Right lobe of liver (tissue), 6 donors: ENCODE data around the gene WNK2. TPM values are rescaled to one million over a fixed set of nuclear protein-coding genes. Genes with fewer than 3 reads are reported as not detected.
"Not testable (repeated sequence)": the region's sequence is repeated elsewhere in the genome, so short reads cannot be mapped to it uniquely, and the experiment has no call there.

Source experiments
- ATAC-seq, 4 donors: fragments of 200-7000 bp; cut with Tn5 transposase; one replicate each; pipeline ENCODE4 v1.9.1; 2020; ENCODE audit warnings: mild to moderate bottlenecking in 4 of 4, moderate library complexity in 4 of 4
- DNase-seq, 3 donors: peaks; one replicate each; pipeline ENCODE4 v3.0.0-alpha.2; 2020
- H3K27ac ChIP-seq, 3 donors: fragments of 200-600 bp; one replicate each; pipeline ENCODE4 v1.8.0; 2022
- H3K27me3 ChIP-seq, 2 donors: fragments of 200-600 bp; one replicate each; pipeline ENCODE4 v1.8.0; 2022
- H3K36me3 ChIP-seq, 4 donors: fragments of 200-600 bp; sonication (generic) in 1 of 4; one replicate each; pipeline versions ENCODE4 v1.5.1 to v1.8.0; 2017 to 2022; ENCODE audit warnings: control low read depth in 1 of 4
- H3K4me1 ChIP-seq, 4 donors: fragments of 200-600 bp; sonication (generic) in 1 of 4; one replicate each; pipeline versions ENCODE4 v1.5.1 to v1.8.0; 2017 to 2022; ENCODE audit warnings: control low read depth in 1 of 4
- H3K4me3 ChIP-seq, 3 donors: fragments of 200-600 bp; one replicate each; pipeline ENCODE4 v1.8.0; 2022
- H3K9me3 ChIP-seq, 4 donors: fragments of 200-600 bp; sonication (generic) in 1 of 4; one replicate each; pipeline versions ENCODE4 v1.5.1 to v1.8.0; 2017 to 2022; ENCODE audit warnings: control low read depth in 1 of 4
- POLR2A ChIP-seq: fragments of 450-650 bp; IDR thresholded peaks from one replicate; pipeline ENCODE4 v1.6.1; 2017; ENCODE audit warnings: antibody characterized with exemption, mild to moderate bottlenecking
- WGBS: methylation state at CpG from one replicate; pipeline ENCODE4 v1.1.6; 2018; ENCODE audit warnings: low coverage, low lambda C conversion rate; ENCODE audit not compliant: insufficient coverage; ENCODE audit errors: missing lambda C conversion rate; 5-methylcytosine and 5-hydroxymethylcytosine counted together
- intact Hi-C, 2 donors: fragments of 100-400 bp; cut with DNase I; formaldehyde crosslinking; loops; one replicate each; pipeline versions ENCODE4 v1.11.2 to v1.14.1; 2022
- total RNA-seq, 6 experiments: library from RNA; depleted of rRNA in 2 of 6; stranded (reverse); fragments of >200 nt in 2 of 6; fragmentation: NEBNext Ultra II Directional in 3 of 6; extraction: Animal tissue kit (Norgen Biotek cat#: 25700) in 3 of 6; gene quantifications; one replicate each; pipeline versions ENCODE4 v1.1.0 to v1.2.4, GENCODE V29; 2016 to 2023
- TF ChIP-seq, protein P1 (sequence below), 4 donors: fragments of 200-600 bp in 3 of 4; fragments of 450-650 bp in 1 of 4; IDR thresholded peaks; one replicate each; pipeline versions ENCODE4 v1.5.1 to v1.8.0; 2016 to 2022; ENCODE audit warnings: antibody characterized with exemption in 4 of 4, mild to moderate bottlenecking in 2 of 4
- donor health status: DM: no; HTN: yes; CAD: no.
- donor health status: DM: no; HTN: no; CAD: no.
- donor health status: DM: no; HTN: no; CAD: no.
- donor health status: DM: no; HTN: yes; CAD: no.
- donor health status: DM: no; HTN: yes; CAD: no.

The WNK2 gene
- total RNA-seq, 6 experiments from 2014 or later, result 0.43 to 3.6 (median 1.3) TPM

DNA sequence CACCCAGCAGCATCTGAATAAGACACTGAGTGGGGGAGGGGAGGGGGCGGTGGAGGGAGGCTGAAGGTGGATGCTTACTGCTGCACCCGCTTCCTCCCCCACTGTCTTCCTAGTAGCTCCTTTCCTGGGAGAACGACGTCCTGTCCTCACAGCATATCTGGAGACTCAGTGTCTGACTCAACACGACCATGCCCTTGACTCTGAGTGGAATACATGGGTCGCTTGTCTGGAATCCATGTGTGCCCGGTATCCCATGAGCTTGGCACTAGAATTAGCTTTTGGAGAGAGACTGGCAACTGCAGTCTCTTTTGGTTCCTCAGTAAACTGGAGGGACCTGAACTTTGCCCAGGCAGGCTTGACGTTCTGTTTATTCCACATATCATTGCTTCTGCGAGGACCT lies 142.1 kb downstream of the WNK2 start:
- TF ChIP-seq POLR2A, result no peak
- TF ChIP-seq, protein P1, sequence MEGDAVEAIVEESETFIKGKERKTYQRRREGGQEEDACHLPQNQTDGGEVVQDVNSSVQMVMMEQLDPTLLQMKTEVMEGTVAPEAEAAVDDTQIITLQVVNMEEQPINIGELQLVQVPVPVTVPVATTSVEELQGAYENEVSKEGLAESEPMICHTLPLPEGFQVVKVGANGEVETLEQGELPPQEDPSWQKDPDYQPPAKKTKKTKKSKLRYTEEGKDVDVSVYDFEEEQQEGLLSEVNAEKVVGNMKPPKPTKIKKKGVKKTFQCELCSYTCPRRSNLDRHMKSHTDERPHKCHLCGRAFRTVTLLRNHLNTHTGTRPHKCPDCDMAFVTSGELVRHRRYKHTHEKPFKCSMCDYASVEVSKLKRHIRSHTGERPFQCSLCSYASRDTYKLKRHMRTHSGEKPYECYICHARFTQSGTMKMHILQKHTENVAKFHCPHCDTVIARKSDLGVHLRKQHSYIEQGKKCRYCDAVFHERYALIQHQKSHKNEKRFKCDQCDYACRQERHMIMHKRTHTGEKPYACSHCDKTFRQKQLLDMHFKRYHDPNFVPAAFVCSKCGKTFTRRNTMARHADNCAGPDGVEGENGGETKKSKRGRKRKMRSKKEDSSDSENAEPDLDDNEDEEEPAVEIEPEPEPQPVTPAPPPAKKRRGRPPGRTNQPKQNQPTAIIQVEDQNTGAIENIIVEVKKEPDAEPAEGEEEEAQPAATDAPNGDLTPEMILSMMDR (IDR thresholded peaks at IDR 0.05), result no peak
- H3K4me3 ChIP-seq, result no peak overlapping the region
- no peaks in the 10 kb centered on the region for H3K36me3 ChIP-seq
- DNase-seq (no peak), ATAC-seq (no peak)
- 37% methylated on average over 2 of the region's 9 CpGs for WGBS
- H3K4me1 ChIP-seq, result no peaks in the 10 kb centered on the region
- no peak overlapping the region for H3K27ac ChIP-seq
- intact Hi-C loops, result no loop called here
- H3K9me3 ChIP-seq, result no peaks in the 10 kb centered on the region
- no peaks in the 10 kb centered on the region for H3K27me3 ChIP-seq

DNA sequence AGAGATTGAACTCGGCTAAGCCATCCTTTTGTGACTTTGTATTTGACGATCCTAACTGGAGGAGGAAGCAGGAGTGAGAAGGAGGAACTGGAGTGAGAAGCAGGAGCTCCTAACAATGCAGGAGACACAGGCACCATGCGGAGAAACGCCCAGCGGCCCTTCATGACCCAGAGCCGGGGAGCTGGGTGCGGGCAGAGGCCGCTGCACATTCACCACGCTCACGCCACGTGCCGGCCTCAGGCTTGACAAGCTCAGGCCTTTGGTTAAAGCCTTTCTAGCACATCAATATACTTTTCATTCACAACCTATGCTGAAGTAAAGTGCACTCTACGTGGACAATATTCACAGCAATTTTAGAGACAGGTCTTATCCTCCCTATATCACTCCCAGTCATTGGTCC lies 142.7 kb downstream of the WNK2 start:
- Histone ChIP-seq H3K36me3 (no peaks in the 10 kb centered on the region), H3K27me3 (no peaks in the 10 kb centered on the region), H3K4me3 (no peak overlapping the region), H3K4me1 (no peaks in the 10 kb centered on the region), H3K27ac (no peak overlapping the region), H3K9me3 (no peaks in the 10 kb centered on the region)
- TF ChIP-seq POLR2A, result no peak
- TF ChIP-seq, protein P1 (IDR thresholded peaks at IDR 0.05), result no peak
- DNase-seq, result no peak
- intact Hi-C loops, result no loop called here
- 48% methylated on average over 3 of the region's 13 CpGs for WGBS
- no peak for ATAC-seq

DNA sequence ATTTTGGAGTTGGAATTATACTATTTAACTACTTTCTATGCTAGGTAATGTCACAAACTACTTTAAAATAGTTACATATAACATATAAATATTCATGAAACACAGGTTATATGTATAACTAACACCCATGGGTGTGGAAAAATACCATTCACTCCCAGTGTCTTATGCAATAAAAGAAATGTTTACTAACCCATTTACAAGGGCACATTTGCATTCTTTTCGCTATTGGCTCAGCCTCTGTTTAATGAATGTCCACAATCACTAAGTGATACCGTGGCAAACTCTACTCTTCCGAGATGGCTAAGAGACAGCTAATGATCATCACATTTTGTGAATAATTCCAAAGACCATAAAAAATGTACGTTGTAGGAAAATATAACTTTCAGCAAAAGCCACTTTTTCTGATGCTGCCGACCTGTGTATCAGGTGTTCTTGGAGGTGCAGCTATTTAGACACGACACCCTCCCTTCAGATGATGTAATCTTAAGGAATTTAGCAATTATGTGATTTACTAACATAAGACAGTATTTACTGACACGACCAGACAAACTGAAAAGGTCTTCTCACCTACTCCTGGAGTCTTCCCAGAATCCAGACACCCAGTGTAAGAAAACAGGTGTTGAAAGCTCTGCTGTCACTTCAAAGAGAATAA lies 145.8 kb downstream of the WNK2 start:
- Histone ChIP-seq H3K27ac (no peak overlapping the region), H3K4me3 (no peak overlapping the region), H3K27me3 (no peaks in the 10 kb centered on the region), H3K4me1 (no peaks in the 10 kb centered on the region), H3K36me3 (no peaks in the 10 kb centered on the region), H3K9me3 (no peaks in the 10 kb centered on the region)
- intact Hi-C loops, result no loop called here
- DNase-seq (no peak), ATAC-seq (no peak)
- TF ChIP-seq POLR2A, result no peak
- TF ChIP-seq, protein P1 (IDR thresholded peaks at IDR 0.05), result no peak
- 51% methylated on average over 7 of the region's 7 CpGs for WGBS

DNA sequence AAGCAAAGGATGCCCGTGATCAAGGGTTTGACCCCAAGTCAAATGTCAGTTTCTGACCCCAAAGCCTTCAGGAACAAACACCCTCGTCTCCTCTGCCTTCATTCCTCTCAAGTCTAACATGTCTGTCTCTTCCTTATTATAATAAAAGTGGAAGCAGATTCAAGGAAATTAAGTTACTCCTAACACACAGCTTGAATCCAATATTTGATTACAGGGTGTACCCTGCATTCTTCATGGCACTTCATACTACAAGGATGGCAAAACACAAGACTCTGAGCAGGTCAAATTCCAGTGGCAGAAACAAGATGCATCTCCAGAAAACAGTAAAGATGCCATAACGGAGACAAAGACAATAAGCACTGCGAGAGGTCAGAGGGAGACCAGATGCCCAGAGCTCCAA lies 148.4 kb downstream of the WNK2 start:
- Histone ChIP-seq H3K27me3 (no peaks in the 10 kb centered on the region), H3K27ac (no peak overlapping the region), H3K4me3 (no peak overlapping the region), H3K4me1 (no peaks in the 10 kb centered on the region), H3K36me3 (no peaks in the 10 kb centered on the region), H3K9me3 (no peaks in the 10 kb centered on the region)
- DNase-seq, result no peak
- TF ChIP-seq, protein P1 (IDR thresholded peaks at IDR 0.05), result no peak
- no peak for TF ChIP-seq POLR2A
- intact Hi-C loops, result no loop called here
- ATAC-seq, result no peak
- 50% methylated on average over 2 of the region's 4 CpGs for WGBS

DNA sequence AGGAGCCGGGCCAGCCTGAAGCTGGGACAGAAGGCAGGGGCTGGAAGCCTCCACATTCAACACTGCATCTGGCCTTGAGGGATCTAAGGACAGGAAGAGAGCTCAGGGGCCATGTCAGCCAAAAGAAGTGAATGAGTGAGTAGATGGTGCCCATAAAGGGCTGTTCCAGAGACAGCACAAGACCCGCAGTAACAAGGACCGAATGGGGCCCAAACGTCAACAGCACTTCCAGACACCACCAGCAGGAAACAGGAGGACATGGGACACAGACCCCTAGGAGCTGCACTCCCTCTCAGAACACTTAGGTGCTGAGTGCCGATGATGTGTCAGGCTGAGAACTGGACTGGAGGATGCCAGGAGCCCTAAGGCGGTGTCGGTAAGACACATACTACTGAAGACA lies 152.8 kb downstream of the WNK2 start:
- Histone ChIP-seq H3K27me3 (no peaks in the 10 kb centered on the region), H3K9me3 (no peaks in the 10 kb centered on the region), H3K36me3 (no peaks in the 10 kb centered on the region), H3K27ac (no peak overlapping the region), H3K4me1 (no peaks in the 10 kb centered on the region), H3K4me3 (no peak overlapping the region)
- DNase-seq, result no peak
- ATAC-seq, result no peak
- TF ChIP-seq POLR2A, result no peak
- TF ChIP-seq, protein P1 (IDR thresholded peaks at IDR 0.05), result no peak
- WGBS, result 43% methylated on average over 1 of the region's 7 CpGs
- intact Hi-C loops, result no loop called here

DNA sequence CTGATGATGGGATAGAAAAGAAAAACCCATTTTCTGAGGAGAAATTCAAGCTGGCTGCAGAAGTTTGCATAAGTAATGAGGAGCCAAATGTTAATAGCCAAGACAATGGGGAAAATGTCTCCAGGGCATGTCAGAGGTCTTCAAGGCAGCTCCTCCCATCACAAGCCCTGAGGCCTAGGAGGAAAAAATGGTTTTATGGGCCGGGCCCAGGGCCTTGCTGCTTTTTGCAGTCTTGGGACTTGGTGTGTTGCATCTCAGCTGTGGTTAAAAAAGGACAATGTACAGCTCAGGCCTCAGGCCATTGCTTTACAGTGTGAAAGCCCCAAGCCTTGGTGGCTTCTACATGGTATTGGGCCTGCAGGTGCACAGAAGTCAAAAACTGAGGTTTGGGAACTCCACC lies 154.3 kb downstream of the WNK2 start:
- H3K27ac ChIP-seq, H3K9me3 ChIP-seq, H3K27me3 ChIP-seq, H3K4me3 ChIP-seq, intact Hi-C loops, H3K36me3 ChIP-seq, H3K4me1 ChIP-seq, DNase-seq, ATAC-seq: not testable (repeated sequence)
- no CpG with 5 or more reads among the region's 1 CpG for WGBS
